Keratinocyte (primary cell): Measurements from ENCODE around the gene GOLGB1. TPM values are rescaled to one million over a fixed set of nuclear protein-coding genes. Genes with fewer than 3 reads are reported as not detected.

Experiments used
- DNase-seq: peaks from one replicate; pipeline ENCODE4 v3.0.0-alpha.2; 2011; ENCODE audit warnings: low read depth, missing footprints, low spot score
- FAIRE-seq: peaks from 2 replicates; lab custom pipeline; 2011; peaks lifted over from hg19 to GRCh38; lab: Jason Lieb, UNC
- H2AFZ ChIP-seq: 2 replicates; pipeline ENCODE4 v1.6.0; 2012; ENCODE audit warnings: low read length, control low read depth, inconsistent platforms; ENCODE audit not compliant: control insufficient read depth
- H3K27ac ChIP-seq: 2 replicates; pipeline ENCODE4 v1.5.1; 2011; ENCODE audit warnings: low read length; ENCODE audit not compliant: control insufficient read depth, insufficient read depth
- H3K27me3 ChIP-seq: 3 replicates; pipeline ENCODE4 v1.6.0; 2011; ENCODE audit warnings: low read length; ENCODE audit not compliant: control insufficient read depth, insufficient read depth; ENCODE audit errors: extremely low read depth
- H3K36me3 ChIP-seq, 2 experiments: 2 replicates in 1 of 2; 3 replicates in 1 of 2; pipeline ENCODE4 v1.5.1; 2011; ENCODE audit warnings: low read length in 2 of 2, mild to moderate bottlenecking in 1 of 2; ENCODE audit not compliant: control insufficient read depth in 2 of 2, insufficient read depth in 2 of 2; ENCODE audit errors: extremely low read depth in 1 of 2
- H3K4me1 ChIP-seq: 3 replicates; pipeline ENCODE4 v1.5.1; 2011; ENCODE audit warnings: low read length; ENCODE audit not compliant: control insufficient read depth, insufficient read depth; ENCODE audit errors: extremely low read depth
- H3K4me2 ChIP-seq: 3 replicates; pipeline ENCODE4 v1.6.0; 2011; ENCODE audit warnings: low read depth, low read length; ENCODE audit not compliant: control insufficient read depth, insufficient read depth; ENCODE audit errors: extremely low read depth
- H3K4me3 ChIP-seq, 3 experiments: fragments of 200-600 bp in 1 of 3; sonication (generic) in 1 of 3; 2 replicates in 2 of 3; 3 replicates in 1 of 3; pipeline ENCODE4 v1.5.1; 2011 to 2016; ENCODE audit warnings: low read length in 3 of 3, mild to moderate bottlenecking in 3 of 3, control low read depth in 2 of 3, inconsistent platforms in 1 of 3, low read depth in 1 of 3, mixed read lengths in 1 of 3, mixed run types in 1 of 3, moderate library complexity in 1 of 3; ENCODE audit not compliant: control insufficient read depth in 2 of 3, insufficient read depth in 2 of 3; ENCODE audit errors: extremely low read depth in 1 of 3
- H3K79me2 ChIP-seq: 2 replicates; pipeline ENCODE4 v1.6.0; 2012; ENCODE audit warnings: low read length; ENCODE audit not compliant: control insufficient read depth, insufficient read depth
- H3K9ac ChIP-seq: 3 replicates; pipeline ENCODE4 v1.6.0; 2011; ENCODE audit warnings: low read length; ENCODE audit not compliant: control insufficient read depth, insufficient read depth; ENCODE audit errors: extremely low read depth
- H3K9me1 ChIP-seq: 3 replicates; pipeline ENCODE4 v1.6.0; 2011; ENCODE audit warnings: low read length; ENCODE audit not compliant: control insufficient read depth, insufficient read depth; ENCODE audit errors: extremely low read depth
- H3K9me3 ChIP-seq: 2 replicates; pipeline ENCODE4 v1.5.1; 2012; ENCODE audit warnings: low read depth, low read length; ENCODE audit not compliant: control insufficient read depth
- H4K20me1 ChIP-seq: 3 replicates; pipeline ENCODE4 v1.6.0; 2011; ENCODE audit warnings: low read length; ENCODE audit not compliant: control insufficient read depth, insufficient read depth; ENCODE audit errors: extremely low read depth
- CTCF ChIP-seq, 3 experiments: IDR thresholded peaks in 1 of 3; conservative IDR thresholded peaks in 1 of 3; optimal IDR thresholded peaks in 1 of 3; 2 replicates in 2 of 3; 3 replicates in 1 of 3; pipeline versions ENCODE3 to v1.5.1; 2011; ENCODE audit warnings: low read length in 3 of 3, mild to moderate bottlenecking in 3 of 3, moderate library complexity in 2 of 3, control low read depth in 1 of 3, inconsistent platforms in 1 of 3; ENCODE audit not compliant: insufficient read depth in 2 of 3; ENCODE audit errors: extremely low read depth in 1 of 3
- EZH2 ChIP-seq: IDR thresholded peaks from one replicate; pipeline ENCODE4 v1.6.1; 2012; ENCODE audit warnings: inconsistent platforms, mild to moderate bottlenecking, low read length, moderate library complexity
- dilution Hi-C: fragments of 300-500 bp; cut with MboI; formaldehyde crosslinking; loops from one replicate; pipeline ENCODE4 v1.7.0; 2020; ENCODE audit warnings: low sequenced_read_pairs; ENCODE audit not compliant: extremely low pct_ligation_motif_present
- polyA plus RNA-seq, 5 experiments: library from polyadenylated mRNA; depleted of rRNA in 3 of 5; stranded (reverse) in 3 of 5; stranded (forward) in 1 of 5; unstranded in 1 of 5; fragments of >200 nt; gene quantifications; 1 replicate in 1 of 5; 2 replicates in 3 of 5; 3 replicates in 1 of 5; pipeline versions ENCODE4 v1.2.1 to v1.2.3, GENCODE V29; 2011 to 2012; ENCODE audit warnings: missing spikeins in 2 of 5, low read depth in 1 of 5, low replicate concordance in 1 of 5

GOLGB1 gene
- polyA plus RNA-seq, 1 donor (not counting 4 experiments of a cell fraction or from before 2014, with no cell fraction given) = 21.7 TPM

- Histone ChIP-seq H3K27ac (no peak overlapping the region), H3K4me1 (no peaks in the 10 kb centered on the region), H3K9me1 (no peaks in the 10 kb centered on the region), H2AFZ (no peak overlapping the region), H3K27me3 (no peaks in the 10 kb centered on the region), H3K36me3 (no peaks in the 10 kb centered on the region), H3K9ac (no peak overlapping the region), H3K9me3 (no peaks in the 10 kb centered on the region), H4K20me1 (no peaks in the 10 kb centered on the region), H3K4me3 (no peak overlapping the region), H3K79me2 (no peaks in the 10 kb centered on the region), H3K4me2 (no peak overlapping the region)
- DNase-seq = no peak
- dilution Hi-C loops = no loop called here
- FAIRE-seq = no peak
- TF ChIP-seq CTCF (optimal IDR thresholded peaks at IDR 0.05 in 1 of 3, IDR thresholded peaks at IDR 0.05 in 1 of 3, conservative IDR thresholded peaks at IDR 0.05 in 1 of 3; ENCODE audit: extremely low read depth in 1 of 3, insufficient read depth in 2 of 3, low read length in 3 of 3) (no peak), EZH2 (no peak)
Measured at GRCh38 chr3:121649645-121650044, 99.9 kb downstream of the GOLGB1 start.

GRCh38 chr3:121648219-121648958 lies 101.2 kb downstream of the GOLGB1 start:
- H3K79me2 ChIP-seq = no peaks in the 10 kb centered on the region
- no peaks in the 10 kb centered on the region for H3K9me1 ChIP-seq
- dilution Hi-C loops = no loop called here

More at GRCh38 chr3:121648219-121648958, 101.2 kb downstream of the GOLGB1 start:
- Histone ChIP-seq H3K9ac (no peak overlapping the region), H2AFZ (no peak overlapping the region), H4K20me1 (no peaks in the 10 kb centered on the region), H3K4me3 (no peak overlapping the region), H3K27ac (no peak overlapping the region), H3K36me3 (no peaks in the 10 kb centered on the region), H3K4me1 (no peaks in the 10 kb centered on the region), H3K4me2 (no peak overlapping the region), H3K9me3 (no peaks in the 10 kb centered on the region), H3K27me3 (no peaks in the 10 kb centered on the region)
- FAIRE-seq (no peak), DNase-seq (no peak)
- TF ChIP-seq EZH2 (no peak), CTCF (optimal IDR thresholded peaks at IDR 0.05 in 1 of 3, IDR thresholded peaks at IDR 0.05 in 1 of 3, conservative IDR thresholded peaks at IDR 0.05 in 1 of 3; ENCODE audit: extremely low read depth in 1 of 3, insufficient read depth in 2 of 3, low read length in 3 of 3) (no peak)
